Cerebellar cortex (tissue), 1 donor: ENCODE data around the gene SMYD2.
A peak's percentile ranks its signal among the peaks of the same experiment; 100 is the strongest.

Source experiments
- DNase-seq: peaks from one replicate; pipeline ENCODE4 v3.0.0-alpha.2; 2015; ENCODE audit warnings: low spot score

SMYD2 gene

GRCh38 chr1:214329470-214330220 is 48.7 kb downstream of the SMYD2 start:
- DNase-seq: no peak

GRCh38 chr1:214330222-214330621 is 49.3 kb downstream of the SMYD2 start:
- no peak for DNase-seq

DNA sequence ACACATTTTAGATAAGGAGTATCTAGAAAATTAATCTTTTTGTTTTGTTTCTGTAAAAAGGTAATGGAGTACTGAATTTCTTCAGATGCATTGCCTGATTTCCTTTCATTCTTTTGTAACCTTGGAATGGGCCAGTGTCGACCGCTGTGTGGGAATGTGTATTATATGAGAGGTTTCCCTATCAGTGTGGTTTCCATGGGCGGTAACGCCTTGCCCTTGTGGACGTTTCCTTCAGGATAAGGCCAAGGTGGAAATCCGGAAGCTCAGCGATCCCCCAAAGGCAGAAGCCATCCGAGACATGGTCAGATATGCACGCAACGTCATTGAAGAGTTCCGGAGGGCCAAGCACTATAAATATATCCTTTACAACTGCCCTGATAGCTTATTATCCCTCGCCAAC is 49.8 kb downstream of the SMYD2 start:
- DNase-seq: no peak

- DNase-seq: no peak
Measured at GRCh38 chr1:214331180-214331579, 50.2 kb downstream of the SMYD2 start.

DNA sequence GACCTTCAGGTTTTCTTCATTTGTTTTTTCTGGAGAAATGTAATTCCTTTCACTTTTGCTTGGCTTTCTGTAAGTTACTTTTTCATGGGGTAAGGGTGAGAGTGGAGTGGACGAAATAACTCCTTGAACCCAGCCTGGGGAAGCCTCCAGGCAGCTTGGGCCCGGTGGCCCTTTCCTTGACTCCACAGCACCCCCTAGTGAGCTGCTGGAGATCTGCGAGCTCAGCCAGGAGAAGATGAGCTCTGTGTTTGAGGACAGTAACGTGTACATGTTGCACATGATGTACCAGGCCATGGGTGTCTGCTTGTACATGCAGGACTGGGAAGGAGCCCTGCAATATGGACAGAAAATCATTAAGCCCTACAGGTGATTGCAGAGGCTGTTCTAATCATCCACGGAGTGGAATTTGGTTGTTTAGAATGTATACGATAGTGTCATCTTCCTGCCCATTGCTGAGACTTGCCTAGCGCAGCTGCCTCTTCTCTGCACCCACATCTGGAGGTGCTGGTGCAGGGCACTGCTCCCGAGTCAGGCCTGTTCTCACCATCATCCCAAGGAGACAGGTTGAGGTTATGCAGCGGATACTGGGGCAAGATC is 51.0 kb downstream of the SMYD2 start:
- DNase-seq: peak; percentile 16

DNA sequence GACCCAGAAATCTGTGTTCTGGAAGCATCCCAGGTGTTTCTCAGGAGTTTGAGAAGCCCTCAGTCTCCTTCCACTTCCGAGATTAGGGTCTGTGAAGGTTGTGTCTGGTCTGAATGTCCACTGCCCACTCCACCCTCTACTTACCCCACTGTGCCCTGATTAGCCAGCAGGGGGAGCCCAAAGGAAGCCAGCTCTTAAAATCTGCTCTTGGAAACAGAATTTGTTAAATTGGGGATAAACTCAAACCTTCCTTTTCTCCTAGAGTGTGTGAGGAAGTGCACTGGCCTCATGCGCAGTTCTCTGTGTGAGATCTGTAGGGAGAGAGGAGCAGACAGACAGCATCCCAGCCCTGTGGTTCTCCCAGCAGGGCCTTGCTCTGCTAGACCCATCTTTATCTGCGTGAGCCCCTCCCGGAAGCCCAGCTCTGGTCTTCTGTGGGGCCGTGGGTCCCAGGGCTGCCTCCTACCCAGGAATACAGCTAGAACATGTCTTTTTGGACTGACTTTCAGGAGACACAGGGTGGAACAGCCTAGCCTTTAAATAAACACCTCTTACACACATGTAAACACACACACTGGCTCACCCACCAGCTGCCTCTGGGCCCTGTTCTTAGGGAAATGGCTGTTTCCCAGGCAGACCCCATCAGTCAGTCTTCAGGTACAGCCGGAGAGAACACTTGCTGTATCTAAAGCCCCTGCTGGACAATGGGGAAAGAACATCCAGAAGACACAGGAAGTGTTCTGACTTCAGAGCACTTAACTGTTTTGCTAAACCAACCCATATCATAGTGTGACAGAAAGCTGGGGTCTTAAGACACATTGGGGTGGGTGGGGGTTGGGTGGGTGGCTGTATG is 52.2 kb downstream of the SMYD2 start:
- DNase-seq: peak; percentile 47

GRCh38 chr1:214335567-214335966 is 54.6 kb downstream of the SMYD2 start:
- DNase-seq: no peak

- no peak for DNase-seq
Measured at GRCh38 chr1:214337015-214337414, 56.1 kb downstream of the SMYD2 start.

DNA sequence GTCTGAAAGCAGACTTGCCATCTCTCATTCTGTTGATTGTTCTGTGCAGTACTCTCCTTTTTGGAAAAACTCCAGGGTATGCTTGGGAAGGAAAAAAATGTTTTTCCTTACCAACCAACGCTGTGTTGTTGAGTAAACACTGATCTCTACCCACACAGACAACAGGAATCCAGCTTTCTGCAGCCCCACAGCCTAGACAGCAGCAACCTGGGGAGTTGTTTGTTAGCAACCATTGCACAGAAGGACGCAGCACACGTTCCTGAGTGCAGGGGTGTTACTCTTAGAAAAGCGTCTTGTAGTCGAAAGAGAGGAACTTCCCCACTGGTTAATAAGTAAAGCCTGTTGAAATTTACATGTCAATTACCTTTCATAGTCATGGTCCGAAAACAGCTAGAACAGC is 56.6 kb downstream of the SMYD2 start:
- DNase-seq: no peak

DNA sequence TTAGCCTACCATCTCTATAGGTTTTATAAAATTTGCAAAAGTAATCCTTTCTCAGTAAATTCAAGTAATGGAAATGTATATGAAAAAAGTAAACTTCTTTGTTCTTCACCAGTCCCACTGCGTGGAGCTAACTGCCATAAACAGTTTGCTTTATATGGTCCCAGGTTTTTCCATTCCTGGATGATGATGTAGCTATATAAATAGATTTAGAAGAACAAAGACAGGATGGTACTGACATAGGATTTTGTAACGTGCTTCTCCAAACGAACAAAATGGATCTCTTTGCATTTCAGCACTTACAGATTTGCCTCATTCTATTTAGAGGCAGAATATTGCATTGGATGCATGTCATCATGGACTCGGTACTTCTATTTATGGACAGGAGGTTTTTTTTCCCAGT is 57.3 kb downstream of the SMYD2 start:
- DNase-seq: no peak

GRCh38 chr1:214341459-214341858 is 60.5 kb downstream of the SMYD2 start:
- no peak for DNase-seq

GRCh38 chr1:214341932-214342331 is 61.0 kb downstream of the SMYD2 start:
- DNase-seq: no peak

DNA sequence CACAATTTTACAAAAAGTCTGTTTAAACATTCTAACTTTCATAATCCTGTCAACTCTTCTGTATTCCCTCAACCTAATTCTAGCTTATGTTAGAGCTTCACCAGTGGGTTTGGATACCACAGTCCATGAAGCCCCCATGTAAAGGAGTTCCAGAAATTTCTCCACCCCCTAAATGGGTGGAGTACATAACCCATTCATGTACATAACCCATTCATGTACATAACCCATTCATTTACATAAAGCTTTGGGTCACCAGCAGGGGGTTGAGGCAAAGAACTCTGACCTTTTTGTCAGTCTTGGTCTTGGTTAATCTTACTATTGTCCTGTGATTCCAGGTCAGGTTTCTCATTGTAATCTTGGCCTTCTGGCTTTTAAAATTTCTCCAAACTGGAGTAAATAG is 61.6 kb downstream of the SMYD2 start:
- DNase-seq: no peak

DNA sequence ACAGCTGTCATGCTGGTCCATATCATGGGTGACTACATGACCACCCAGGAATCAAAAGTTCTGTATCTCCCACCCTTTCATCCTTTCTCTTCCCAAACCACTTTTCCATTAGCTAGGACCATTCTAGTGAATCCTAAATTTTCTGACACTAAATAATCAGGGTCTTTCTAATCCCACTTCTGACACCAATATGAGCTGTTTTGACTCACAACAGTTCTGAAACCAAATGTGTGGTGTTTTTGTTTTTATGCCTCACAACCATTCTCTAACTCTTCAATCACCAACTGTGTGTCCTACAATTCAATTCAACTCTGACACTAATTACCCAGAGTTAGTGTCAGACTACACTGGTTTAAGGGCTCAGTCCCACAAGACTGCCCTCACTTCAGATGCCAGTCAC is 63.9 kb downstream of the SMYD2 start:
- no peak for DNase-seq

GRCh38 chr1:214349008-214349407 is 68.0 kb downstream of the SMYD2 start:
- no peak for DNase-seq

- DNase-seq: no peak
Measured at GRCh38 chr1:214349781-214350180, 68.8 kb downstream of the SMYD2 start.

DNA sequence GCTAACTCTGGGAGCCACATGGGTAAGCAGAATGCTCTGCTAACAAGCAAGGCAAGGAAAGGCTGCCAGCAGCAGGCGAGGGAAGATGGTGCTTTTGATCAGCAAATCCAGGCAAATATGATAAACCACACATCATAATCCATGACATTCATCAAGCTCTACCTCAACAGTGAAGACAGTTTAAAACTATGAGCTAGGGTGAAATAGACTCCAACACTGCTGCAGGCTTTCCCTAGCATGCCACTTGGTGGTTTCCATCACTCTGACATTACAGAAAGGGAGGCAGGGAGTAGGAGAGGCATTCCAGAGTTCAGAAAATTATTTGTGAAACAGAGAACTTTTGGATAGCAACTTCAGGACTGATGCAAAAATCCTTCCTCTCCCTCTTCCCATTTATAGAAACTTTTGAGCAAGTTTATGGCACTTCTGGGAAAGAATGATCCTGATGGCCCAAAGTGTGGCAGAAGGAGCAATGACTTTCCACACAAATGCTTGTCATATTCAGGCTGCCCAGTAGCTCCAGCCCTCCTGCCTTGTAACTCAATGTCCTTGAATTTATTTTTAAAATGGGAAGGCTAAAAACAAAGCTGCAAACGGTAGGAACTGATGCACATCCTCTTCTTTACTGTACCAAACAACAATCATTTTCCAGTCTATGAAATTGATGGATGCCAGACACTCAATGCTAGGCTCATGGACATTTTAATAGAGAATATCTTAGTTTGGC is 70.8 kb downstream of the SMYD2 start:
- DNase-seq: no peak

GRCh38 chr1:214352838-214353237 is 71.9 kb downstream of the SMYD2 start:
- no peak for DNase-seq

- DNase-seq: no peak
Measured at GRCh38 chr1:214354440-214355148, 73.6 kb downstream of the SMYD2 start.

DNA sequence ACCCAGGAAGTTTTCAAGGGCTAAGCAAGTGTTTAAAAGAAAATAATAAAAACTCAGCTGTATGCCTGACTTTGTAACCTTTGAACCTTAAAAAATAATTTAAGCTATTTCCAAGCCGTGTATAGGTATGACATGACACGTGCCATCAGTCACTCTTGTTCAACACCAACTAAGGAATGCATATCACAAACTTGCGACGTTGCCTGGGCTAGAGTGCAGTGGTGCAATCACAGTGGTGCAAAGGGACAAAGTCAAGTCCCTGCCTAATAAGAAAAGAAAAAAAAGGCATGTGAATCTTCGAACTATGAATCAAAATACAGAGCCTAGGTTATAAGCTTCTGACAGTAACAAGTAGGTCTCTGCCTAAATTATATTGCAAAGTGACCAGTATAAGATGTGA is 79.2 kb downstream of the SMYD2 start:
- no peak for DNase-seq

- no peak for DNase-seq
Measured at GRCh38 chr1:214360525-214361164, 79.7 kb downstream of the SMYD2 start.
